Fibroblast of pulmonary artery (primary cell): ENCODE measurements around the gene PDGFD.
A peak's percentile ranks its signal among the peaks of the same experiment; 100 is the strongest.

ENCODE experiments used
- DNase-seq: peaks from one replicate; pipeline ENCODE4 v3.0.0-alpha.2; 2010; ENCODE audit warnings: low read depth
- H3K4me3 ChIP-seq: replicated peaks from 2 replicates; pipeline ENCODE4 v1.5.1; 2011; ENCODE audit warnings: low read depth, mild to moderate bottlenecking, control low read depth, low read length, moderate library complexity
- CTCF ChIP-seq: IDR thresholded peaks from 2 replicates; pipeline ENCODE4 v1.5.1; 2011; ENCODE audit warnings: mild to moderate bottlenecking, control low read depth, low read length, inconsistent platforms; ENCODE audit errors: missing control alignments

PDGFD gene

GRCh38 chr11:104183593-104183992, 19.6 kb upstream of the PDGFD start:
- TF ChIP-seq CTCF = no peak
- H3K4me3 ChIP-seq = no peak overlapping the region

GRCh38 chr11:104175769-104176168, 11.8 kb upstream of the PDGFD start:
- no peak overlapping the region for H3K4me3 ChIP-seq
- TF ChIP-seq CTCF = no peak
- no peak for DNase-seq

More at GRCh38 chr11:104183593-104183992, 19.6 kb upstream of the PDGFD start:
- no peak for DNase-seq

GRCh38 chr11:104169091-104169490, 5.1 kb upstream of the PDGFD start:
- TF ChIP-seq CTCF = no peak
- H3K4me3 ChIP-seq = no peak overlapping the region
- DNase-seq = no peak

- no peak overlapping the region for H3K4me3 ChIP-seq
- no peak for DNase-seq
- no peak for TF ChIP-seq CTCF
Measured at GRCh38 chr11:104165014-104165413, 1.1 kb upstream of the PDGFD start.

- peak; percentile 44 for DNase-seq
- H3K4me3 ChIP-seq = peak overlapping the region; percentile 76
- TF ChIP-seq CTCF = peak; percentile 19
Measured at GRCh38 chr11:104163100-104164027, 583 bp downstream of the PDGFD start.

GRCh38 chr11:104161751-104162450, 2.0 kb downstream of the PDGFD start:
- no peak for TF ChIP-seq CTCF
- H3K4me3 ChIP-seq = no peak overlapping the region
- DNase-seq = no peak
